Stimulated activated naive CD8-positive, alpha-beta T cell treated with anti-CD3 and anti-CD28 coated beads, Interleukin-15, Interleukin-2, amounts not matched to agents 100 ng/mL and 50 ng/mL, for 24 hours (primary cell): ENCODE measurements around the gene C16orf96.
A peak's percentile ranks its signal among the peaks of the same experiment; 100 is the strongest.

Experiments used
- H3K27ac Mint-ChIP-seq: one replicate; pipeline ENCODE4 v1.8.0; 2021; ENCODE audit warnings: mild to moderate bottlenecking, mixed read lengths
- H3K27me3 Mint-ChIP-seq: one replicate; pipeline ENCODE4 v1.8.0; 2021; ENCODE audit warnings: mixed read lengths
- H3K36me3 Mint-ChIP-seq: one replicate; pipeline ENCODE4 v1.8.0; 2021; ENCODE audit warnings: low read depth, mixed read lengths
- H3K4me1 Mint-ChIP-seq: one replicate; pipeline ENCODE4 v1.8.0; 2021; ENCODE audit warnings: low read depth, mixed read lengths
- H3K4me3 Mint-ChIP-seq: one replicate; pipeline ENCODE4 v1.8.0; 2021; ENCODE audit warnings: mild to moderate bottlenecking, mixed read lengths
- H3K9me3 Mint-ChIP-seq: one replicate; pipeline ENCODE4 v1.8.0; 2021; ENCODE audit warnings: mixed read lengths

Gene C16orf96

GRCh38 chr16:4517812-4518680 lies 38.1 kb upstream of the C16orf96 start:
- H3K27ac Mint-ChIP-seq: peak overlapping the region; percentile 49
- peaks cover 7% of the 10 kb centered on the region for H3K36me3 Mint-ChIP-seq
- no peak overlapping the region for H3K4me3 Mint-ChIP-seq
- no peaks in the 10 kb centered on the region for H3K9me3 Mint-ChIP-seq
- peaks cover 44% of the 10 kb centered on the region for H3K4me1 Mint-ChIP-seq
- H3K27me3 Mint-ChIP-seq: no peaks in the 10 kb centered on the region

GRCh38 chr16:4519274-4520058 lies 36.7 kb upstream of the C16orf96 start:
- no peaks in the 10 kb centered on the region for H3K27me3 Mint-ChIP-seq
- H3K4me1 Mint-ChIP-seq: peaks cover 34% of the 10 kb centered on the region
- no peaks in the 10 kb centered on the region for H3K9me3 Mint-ChIP-seq
- no peak overlapping the region for H3K4me3 Mint-ChIP-seq
- H3K27ac Mint-ChIP-seq: no peak overlapping the region
- H3K36me3 Mint-ChIP-seq: peaks cover 7% of the 10 kb centered on the region

GRCh38 chr16:4520913-4521312 lies 35.2 kb upstream of the C16orf96 start:
- H3K9me3 Mint-ChIP-seq: no peaks in the 10 kb centered on the region
- H3K27me3 Mint-ChIP-seq: no peaks in the 10 kb centered on the region
- peaks cover 7% of the 10 kb centered on the region for H3K36me3 Mint-ChIP-seq
- H3K27ac Mint-ChIP-seq: no peak overlapping the region
- H3K4me3 Mint-ChIP-seq: no peak overlapping the region
- peaks cover 23% of the 10 kb centered on the region for H3K4me1 Mint-ChIP-seq

GRCh38 chr16:4522051-4522581 lies 34.0 kb upstream of the C16orf96 start:
- H3K4me1 Mint-ChIP-seq: peaks cover 20% of the 10 kb centered on the region
- no peaks in the 10 kb centered on the region for H3K27me3 Mint-ChIP-seq
- H3K27ac Mint-ChIP-seq: no peak overlapping the region
- peaks cover 7% of the 10 kb centered on the region for H3K36me3 Mint-ChIP-seq
- H3K9me3 Mint-ChIP-seq: no peaks in the 10 kb centered on the region
- no peak overlapping the region for H3K4me3 Mint-ChIP-seq

GRCh38 chr16:4523686-4524085 lies 32.5 kb upstream of the C16orf96 start:
- Mint-ChIP-seq H3K4me1 (peaks cover 31% of the 10 kb centered on the region), H3K36me3 (peaks cover 7% of the 10 kb centered on the region), H3K4me3 (no peak overlapping the region), H3K27me3 (no peaks in the 10 kb centered on the region), H3K9me3 (no peaks in the 10 kb centered on the region), H3K27ac (no peak overlapping the region)

GRCh38 chr16:4524571-4524970 lies 31.6 kb upstream of the C16orf96 start:
- Mint-ChIP-seq H3K27ac (no peak overlapping the region), H3K9me3 (no peaks in the 10 kb centered on the region), H3K4me3 (no peak overlapping the region), H3K27me3 (no peaks in the 10 kb centered on the region), H3K4me1 (peaks cover 39% of the 10 kb centered on the region), H3K36me3 (peaks cover 7% of the 10 kb centered on the region)

- H3K9me3 Mint-ChIP-seq: no peaks in the 10 kb centered on the region
- no peak overlapping the region for H3K4me3 Mint-ChIP-seq
- peaks cover 44% of the 10 kb centered on the region for H3K4me1 Mint-ChIP-seq
- H3K27ac Mint-ChIP-seq: no peak overlapping the region
- H3K36me3 Mint-ChIP-seq: peaks cover 7% of the 10 kb centered on the region
- H3K27me3 Mint-ChIP-seq: no peaks in the 10 kb centered on the region
Measured at GRCh38 chr16:4525069-4525468, 31.1 kb upstream of the C16orf96 start.

- H3K4me3 Mint-ChIP-seq: no peak overlapping the region
- peaks cover 51% of the 10 kb centered on the region for H3K4me1 Mint-ChIP-seq
- no peak overlapping the region for H3K27ac Mint-ChIP-seq
- no peaks in the 10 kb centered on the region for H3K27me3 Mint-ChIP-seq
- no peaks in the 10 kb centered on the region for H3K9me3 Mint-ChIP-seq
- peaks cover 7% of the 10 kb centered on the region for H3K36me3 Mint-ChIP-seq
Measured at GRCh38 chr16:4525634-4526277, 30.4 kb upstream of the C16orf96 start.

- Mint-ChIP-seq H3K9me3 (no peaks in the 10 kb centered on the region), H3K27ac (peak overlapping the region; percentile 95), H3K4me3 (peak overlapping the region; percentile 69), H3K27me3 (no peaks in the 10 kb centered on the region), H3K36me3 (peaks cover 17% of the 10 kb centered on the region), H3K4me1 (peaks cover 52% of the 10 kb centered on the region)
Measured at GRCh38 chr16:4529085-4530060, 26.8 kb upstream of the C16orf96 start.

GRCh38 chr16:4531811-4532210 lies 24.3 kb upstream of the C16orf96 start:
- Mint-ChIP-seq H3K9me3 (no peaks in the 10 kb centered on the region), H3K4me1 (peaks cover 67% of the 10 kb centered on the region), H3K36me3 (peaks cover 24% of the 10 kb centered on the region), H3K27ac (no peak overlapping the region), H3K4me3 (no peak overlapping the region), H3K27me3 (no peaks in the 10 kb centered on the region)

- Mint-ChIP-seq H3K4me3 (no peak overlapping the region), H3K27ac (no peak overlapping the region)
Measured at GRCh38 chr16:4532238-4532637, 23.9 kb upstream of the C16orf96 start.

GRCh38 chr16:4533490-4533889 lies 22.6 kb upstream of the C16orf96 start:
- Mint-ChIP-seq H3K27ac (no peak overlapping the region), H3K36me3 (peaks cover 24% of the 10 kb centered on the region), H3K4me1 (peaks cover 60% of the 10 kb centered on the region), H3K27me3 (no peaks in the 10 kb centered on the region), H3K9me3 (no peaks in the 10 kb centered on the region), H3K4me3 (no peak overlapping the region)

More at GRCh38 chr16:4532238-4532637, 23.9 kb upstream of the C16orf96 start:
- Mint-ChIP-seq H3K4me1 (peaks cover 67% of the 10 kb centered on the region), H3K27me3 (no peaks in the 10 kb centered on the region), H3K9me3 (no peaks in the 10 kb centered on the region), H3K36me3 (peaks cover 24% of the 10 kb centered on the region)

- H3K36me3 Mint-ChIP-seq: peaks cover 24% of the 10 kb centered on the region
- H3K9me3 Mint-ChIP-seq: no peaks in the 10 kb centered on the region
- no peak overlapping the region for H3K27ac Mint-ChIP-seq
- H3K4me1 Mint-ChIP-seq: peaks cover 58% of the 10 kb centered on the region
- no peak overlapping the region for H3K4me3 Mint-ChIP-seq
- no peaks in the 10 kb centered on the region for H3K27me3 Mint-ChIP-seq
Measured at GRCh38 chr16:4534151-4534790, 21.9 kb upstream of the C16orf96 start.
